PFSK-1 (cell line): ENCODE measurements around the gene AOPEP.

ENCODE experiments used
- FOXP2 ChIP-seq: optimal IDR thresholded peaks from 2 replicates; pipeline ENCODE3; 2011; ENCODE audit warnings: borderline replicate concordance, control low read depth, inconsistent platforms; ENCODE audit not compliant: insufficient read depth; ENCODE audit errors: extremely low read length, extremely low read depth
- POLR2AphosphoS5 ChIP-seq: IDR thresholded peaks from 2 replicates; pipeline ENCODE4 v1.6.1; 2012; ENCODE audit warnings: low read depth, mild to moderate bottlenecking, control low read depth, low read length, moderate library complexity
- SIN3A ChIP-seq: IDR thresholded peaks from 2 replicates; pipeline ENCODE4 v1.6.1; 2012; ENCODE audit warnings: mild to moderate bottlenecking, low read length, moderate library complexity, borderline replicate concordance; ENCODE audit not compliant: insufficient read depth
- TAF1 ChIP-seq: IDR thresholded peaks from 2 replicates; pipeline ENCODE4 v1.6.1; 2012; ENCODE audit warnings: low read length, control low read depth, borderline replicate concordance; ENCODE audit not compliant: insufficient read depth
- TF ChIP-seq, protein P1 (sequence below), 2 experiments: IDR thresholded peaks; 2 replicates each; pipeline versions ENCODE4 v1.6.1 to v1.8.0; 2011 to 2012; ENCODE audit warnings: low read depth in 2 of 2, low read length in 2 of 2, control low read depth in 1 of 2, inconsistent platforms in 1 of 2, mild to moderate bottlenecking in 1 of 2, moderate library complexity in 1 of 2; ENCODE audit not compliant: insufficient read depth in 1 of 2

Gene AOPEP

DNA sequence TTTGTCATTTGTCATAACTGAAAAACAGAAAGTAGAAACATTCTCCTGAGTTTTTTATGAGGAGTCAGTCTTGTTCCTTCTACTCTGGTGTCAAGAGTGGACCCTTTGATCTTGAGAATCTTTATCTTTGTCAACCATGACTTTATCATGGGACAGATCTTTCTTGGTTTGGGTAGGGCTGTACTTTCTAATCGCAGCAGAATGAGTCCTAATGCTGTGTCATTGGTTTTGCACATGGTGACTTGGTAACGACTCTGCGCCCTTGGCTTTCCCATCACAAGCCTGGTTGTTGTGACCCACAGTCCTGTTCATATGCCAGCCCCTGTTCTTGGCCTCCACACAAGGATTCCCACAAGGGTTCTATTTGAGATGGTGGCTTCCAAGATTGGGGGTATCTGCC, 45.6 kb downstream of the AOPEP start:
- TF ChIP-seq POLR2AphosphoS5 = no peak
- TF ChIP-seq, protein P1, sequence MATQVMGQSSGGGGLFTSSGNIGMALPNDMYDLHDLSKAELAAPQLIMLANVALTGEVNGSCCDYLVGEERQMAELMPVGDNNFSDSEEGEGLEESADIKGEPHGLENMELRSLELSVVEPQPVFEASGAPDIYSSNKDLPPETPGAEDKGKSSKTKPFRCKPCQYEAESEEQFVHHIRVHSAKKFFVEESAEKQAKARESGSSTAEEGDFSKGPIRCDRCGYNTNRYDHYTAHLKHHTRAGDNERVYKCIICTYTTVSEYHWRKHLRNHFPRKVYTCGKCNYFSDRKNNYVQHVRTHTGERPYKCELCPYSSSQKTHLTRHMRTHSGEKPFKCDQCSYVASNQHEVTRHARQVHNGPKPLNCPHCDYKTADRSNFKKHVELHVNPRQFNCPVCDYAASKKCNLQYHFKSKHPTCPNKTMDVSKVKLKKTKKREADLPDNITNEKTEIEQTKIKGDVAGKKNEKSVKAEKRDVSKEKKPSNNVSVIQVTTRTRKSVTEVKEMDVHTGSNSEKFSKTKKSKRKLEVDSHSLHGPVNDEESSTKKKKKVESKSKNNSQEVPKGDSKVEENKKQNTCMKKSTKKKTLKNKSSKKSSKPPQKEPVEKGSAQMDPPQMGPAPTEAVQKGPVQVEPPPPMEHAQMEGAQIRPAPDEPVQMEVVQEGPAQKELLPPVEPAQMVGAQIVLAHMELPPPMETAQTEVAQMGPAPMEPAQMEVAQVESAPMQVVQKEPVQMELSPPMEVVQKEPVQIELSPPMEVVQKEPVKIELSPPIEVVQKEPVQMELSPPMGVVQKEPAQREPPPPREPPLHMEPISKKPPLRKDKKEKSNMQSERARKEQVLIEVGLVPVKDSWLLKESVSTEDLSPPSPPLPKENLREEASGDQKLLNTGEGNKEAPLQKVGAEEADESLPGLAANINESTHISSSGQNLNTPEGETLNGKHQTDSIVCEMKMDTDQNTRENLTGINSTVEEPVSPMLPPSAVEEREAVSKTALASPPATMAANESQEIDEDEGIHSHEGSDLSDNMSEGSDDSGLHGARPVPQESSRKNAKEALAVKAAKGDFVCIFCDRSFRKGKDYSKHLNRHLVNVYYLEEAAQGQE (IDR thresholded peaks at IDR 0.05; ENCODE audit: insufficient read depth in 1 of 2, low read depth in 2 of 2, low read length in 2 of 2) = no peak
- no peak for TF ChIP-seq FOXP2
- TF ChIP-seq TAF1 = no peak
- no peak for TF ChIP-seq SIN3A

DNA sequence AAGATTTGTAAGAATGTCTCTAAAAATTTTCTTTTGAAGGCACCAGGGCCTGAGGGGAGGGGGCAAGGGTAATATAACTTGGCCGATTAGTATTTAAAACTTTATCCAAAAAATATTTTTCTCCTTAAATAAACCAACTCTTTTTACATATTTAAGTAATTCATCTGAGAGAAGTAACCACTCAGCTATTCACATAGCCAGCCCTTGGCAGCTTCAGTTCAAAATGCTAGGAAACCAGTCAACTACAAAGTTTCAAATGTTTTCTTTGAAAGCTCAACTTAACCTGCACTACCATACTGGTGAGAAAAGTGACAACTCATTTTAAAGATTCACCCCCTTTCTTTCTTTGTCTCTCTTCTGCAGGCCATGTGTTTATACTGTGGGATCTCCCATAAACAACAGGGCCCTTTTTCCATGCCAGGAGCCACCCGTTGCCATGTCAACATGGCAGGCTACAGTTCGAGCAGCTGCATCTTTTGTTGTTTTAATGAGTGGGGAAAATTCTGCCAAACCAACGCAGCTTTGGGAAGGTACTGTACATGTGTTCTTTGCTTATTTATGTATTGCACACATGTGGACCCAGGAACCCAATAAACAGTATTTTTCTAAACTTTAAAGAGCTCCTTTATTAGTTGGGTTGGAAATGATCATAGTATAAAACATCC, 46.3 kb downstream of the AOPEP start:
- TF ChIP-seq SIN3A (no peak), FOXP2 (no peak), TAF1 (no peak), POLR2AphosphoS5 (no peak)
- TF ChIP-seq, protein P1 (IDR thresholded peaks at IDR 0.05; ENCODE audit: insufficient read depth in 1 of 2, low read depth in 2 of 2, low read length in 2 of 2) = no peak

DNA sequence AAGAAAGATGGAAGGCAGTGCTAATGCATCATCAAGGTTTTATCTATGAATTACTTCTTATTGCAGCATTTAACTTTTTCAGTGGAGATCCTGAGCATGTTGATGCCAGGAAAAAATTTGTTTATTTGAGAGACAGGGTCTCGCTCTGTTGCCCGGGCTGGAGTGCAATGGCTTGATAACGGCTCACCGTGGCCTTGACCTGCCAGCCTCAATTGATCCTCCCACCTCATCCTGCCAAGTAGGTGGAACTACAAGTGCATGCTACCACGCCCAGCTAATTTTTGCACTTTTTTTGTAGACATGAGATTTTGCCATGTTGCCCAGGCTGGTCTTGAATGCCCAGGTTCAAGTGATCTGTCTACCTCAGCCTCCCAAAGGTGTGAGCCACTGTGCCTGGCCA, 47.2 kb downstream of the AOPEP start:
- TF ChIP-seq SIN3A (no peak), TAF1 (no peak), POLR2AphosphoS5 (no peak), FOXP2 (no peak)
- TF ChIP-seq, protein P1 (IDR thresholded peaks at IDR 0.05; ENCODE audit: insufficient read depth in 1 of 2, low read depth in 2 of 2, low read length in 2 of 2) = no peak

DNA sequence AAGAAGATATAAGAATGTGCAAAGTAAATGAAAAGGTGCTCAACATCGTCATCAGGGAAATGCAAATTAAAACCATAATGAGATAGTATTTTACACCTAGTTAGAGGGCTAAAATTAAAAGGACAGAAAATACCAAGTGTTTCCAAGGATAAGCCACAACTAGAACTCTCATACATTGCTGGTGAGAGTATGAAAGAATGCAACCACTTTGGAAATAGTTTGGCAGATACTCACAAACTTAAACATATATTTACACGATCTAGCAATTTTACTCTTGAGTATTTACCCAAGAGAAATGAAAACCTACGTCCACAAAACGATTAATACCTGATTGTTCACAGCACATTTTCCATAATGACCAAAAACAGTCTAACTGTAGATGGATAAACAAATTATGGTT, 51.5 kb downstream of the AOPEP start:
- TF ChIP-seq TAF1 (no peak), SIN3A (no peak), POLR2AphosphoS5 (no peak), FOXP2 (no peak)
- TF ChIP-seq, protein P1 (IDR thresholded peaks at IDR 0.05; ENCODE audit: insufficient read depth in 1 of 2, low read depth in 2 of 2, low read length in 2 of 2) = no peak

DNA sequence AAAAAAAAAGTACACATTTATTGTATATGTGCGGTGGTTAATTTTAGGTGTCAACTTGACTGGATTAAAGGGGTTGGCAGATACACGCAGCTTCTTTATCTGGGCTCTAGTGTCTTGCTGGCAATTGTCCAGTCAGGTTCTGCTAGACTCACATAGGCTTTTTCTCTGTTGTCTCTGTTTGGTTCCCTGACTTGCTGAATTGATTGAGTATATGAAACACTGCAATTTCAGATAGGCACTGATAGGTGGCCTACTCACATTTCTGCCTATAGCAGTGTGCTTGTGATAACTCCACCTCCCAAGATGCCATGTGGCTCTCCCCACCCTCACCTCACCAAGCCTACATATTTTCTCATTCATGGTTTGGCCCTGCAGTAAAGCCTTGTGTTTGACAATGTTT, 52.5 kb downstream of the AOPEP start:
- no peak for TF ChIP-seq TAF1
